Heart right ventricle (tissue), 16 donors: Measurements from ENCODE around the gene GIT2. TPM values are rescaled to one million over a fixed set of nuclear protein-coding genes. Genes with fewer than 3 reads are reported as not detected.

ENCODE experiments used
- ATAC-seq, 8 donors: fragments of 200-7000 bp; cut with Tn5 transposase; one replicate each; pipeline ENCODE4 v1.9.1; 2020; ENCODE audit warnings: mild to moderate bottlenecking in 8 of 8, moderate library complexity in 8 of 8, moderate number of reproducible peaks in 1 of 8
- DNase-seq, 2 donors: peaks; one replicate each; pipeline ENCODE4 v3.0.0-alpha.2; 2020
- H3K27ac ChIP-seq, 10 donors: fragments of 200-600 bp; sonication (generic) in 2 of 10; one replicate each; pipeline versions ENCODE4 v1.5.0 to v1.8.0; 2020 to 2022; ENCODE audit warnings: mild to moderate bottlenecking in 3 of 10
- H3K27me3 ChIP-seq, 7 donors: fragments of 200-600 bp; one replicate each; pipeline ENCODE4 v1.8.0; 2021 to 2022; ENCODE audit warnings: mild to moderate bottlenecking in 2 of 7
- H3K36me3 ChIP-seq, 9 donors: fragments of 200-600 bp; sonication (generic) in 1 of 9; one replicate each; pipeline versions ENCODE4 v1.5.0 to v1.8.0; 2020 to 2022; ENCODE audit warnings: mild to moderate bottlenecking in 2 of 9
- H3K4me1 ChIP-seq, 9 donors: fragments of 200-600 bp; sonication (generic) in 1 of 9; one replicate each; pipeline versions ENCODE4 v1.5.0 to v1.8.0; 2020 to 2022; ENCODE audit warnings: mild to moderate bottlenecking in 4 of 9
- H3K4me3 ChIP-seq, 10 donors: fragments of 200-600 bp; sonication (generic) in 2 of 10; one replicate each; pipeline versions ENCODE4 v1.5.0 to v1.8.0; 2020 to 2022; ENCODE audit warnings: mild to moderate bottlenecking in 7 of 10, moderate library complexity in 2 of 10
- H3K9me3 ChIP-seq, 11 donors: fragments of 200-600 bp in 10 of 11; sonication (generic) in 2 of 11; one replicate each; pipeline versions ENCODE4 v1.5.0 to v1.8.0; 2013 to 2022; ENCODE audit warnings: mild to moderate bottlenecking in 2 of 11, control low read depth in 1 of 11, moderate library complexity in 1 of 11
- CTCF ChIP-seq, 9 donors: fragments of 200-600 bp; sonication (generic) in 2 of 9; IDR thresholded peaks; one replicate each; pipeline versions ENCODE4 v1.5.0 to v1.8.0; 2021 to 2022; ENCODE audit warnings: antibody characterized with exemption in 9 of 9, mild to moderate bottlenecking in 5 of 9, moderate library complexity in 1 of 9
- WGBS, 2 donors: extraction: QIAGEN DNeasy Blood & Tissue Kit; methylation state at CpG; one replicate each; pipeline ENCODE4 v1.1.7; 2013; ENCODE audit warnings: inconsistent platforms in 1 of 2; 5-methylcytosine and 5-hydroxymethylcytosine counted together
- intact Hi-C, 10 donors: fragments of 100-400 bp; cut with DNase I; formaldehyde crosslinking; loops; one replicate each; pipeline versions ENCODE4 v1.11.1 to v1.14.2; 2022
- polyA plus RNA-seq, 2 donors: library from polyadenylated mRNA; stranded (reverse); fragments of 200-250 nt; gene quantifications; one replicate each; pipeline ENCODE4 v1.2.3, GENCODE V29; 2013
- total RNA-seq, 10 donors: library from RNA; stranded (reverse); fragmentation: NEBNext Ultra II Directional in 3 of 10; extraction: Animal tissue kit (Norgen Biotek cat#: 25700) in 3 of 10; gene quantifications; one replicate each; pipeline versions ENCODE4 v1.2.1 to v1.2.4, GENCODE V29; 2021 to 2023
- donor health status: Arrhythmogenic right ventricular cardiomyopathy.
- donor health status: ischemic (EF 13 %, LVEDD 7.1; RV severe dilation, severe dysfunction).
- donor health status: healthy with polysubstance abuse.
- donor health status: DM: no; HTN: yes; CAD: no.
- donor health status: DM: no; HTN: no; CAD: no.
- donor health status: ischemic (EF 25% LVEDD 6.9; RV normal size, moderate dysfunction).
- donor health status: ischemic (EF 25% LVEDD 5.7; RV mildly dilated, moderate dysfunction).
- donor health status: healthy.
- donor health status: DM: yes; HTN: yes; CAD: no.
- donor health status: Ischemic cardiomyopathy.
- donor health status: ischemic (EF 35%, LVEDD 5.7; RV mildly dilated, moderate dysfunction).
- donor health status: nonischemic (EF 11% LVEDD 7.7; RV severe dilation, severe dysfunction).
- donor health status: DM: yes; HTN: yes; CAD: no.
- donor health status: PGD.
- donor health status: ischemic (EF 29% LVEDD 5.4; RV normal size, mild dysfunction).
- donor health status: nonischemic (EF 23%, LVEDD 6.1; RV moderate dilation, normal function).

Gene GIT2
- total and polyA plus RNA-seq, 12 donors = 17.8 to 44.9 (median 38.9) TPM

DNA sequence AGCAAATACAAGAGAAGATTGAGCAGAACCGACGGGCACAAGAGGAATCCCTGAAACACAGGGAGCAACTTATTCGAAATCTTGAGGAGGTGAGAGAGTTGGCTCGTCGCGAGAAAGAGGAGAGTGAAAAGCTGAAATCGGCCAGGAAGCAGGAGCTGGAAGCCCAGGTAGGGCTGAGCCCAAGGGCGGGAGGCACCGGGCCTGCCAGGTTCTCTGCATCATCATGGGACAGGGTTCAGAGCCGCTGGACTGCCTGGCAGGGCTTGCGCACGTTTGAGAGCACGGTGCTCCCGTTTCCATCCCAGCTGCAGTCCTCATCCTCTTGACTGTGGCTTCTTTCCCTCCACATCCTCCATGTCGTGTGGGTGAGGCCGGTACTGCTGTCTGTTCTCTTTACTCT lies 81.7 kb downstream of the GIT2 start:
- H3K4me3 ChIP-seq = no peak overlapping the region
- WGBS, 2 donors = 94 to 96% methylated on average over 16 of the region's 16 CpGs
- H3K27ac ChIP-seq = no peak overlapping the region
- DNase-seq = no peak
- intact Hi-C loops = no loop called here
- H3K36me3 ChIP-seq = peaks cover 3 to 100% (median 52%) of the 10 kb centered on the region in 9 donors
- H3K27me3 ChIP-seq = no peaks in the 10 kb centered on the region
- H3K4me1 ChIP-seq = peaks cover 0 to 4% (median 0%) of the 10 kb centered on the region in 9 donors
- H3K9me3 ChIP-seq = no peaks in the 10 kb centered on the region
- TF ChIP-seq CTCF (IDR thresholded peaks at IDR 0.05) = no peak
- no peak for ATAC-seq

DNA sequence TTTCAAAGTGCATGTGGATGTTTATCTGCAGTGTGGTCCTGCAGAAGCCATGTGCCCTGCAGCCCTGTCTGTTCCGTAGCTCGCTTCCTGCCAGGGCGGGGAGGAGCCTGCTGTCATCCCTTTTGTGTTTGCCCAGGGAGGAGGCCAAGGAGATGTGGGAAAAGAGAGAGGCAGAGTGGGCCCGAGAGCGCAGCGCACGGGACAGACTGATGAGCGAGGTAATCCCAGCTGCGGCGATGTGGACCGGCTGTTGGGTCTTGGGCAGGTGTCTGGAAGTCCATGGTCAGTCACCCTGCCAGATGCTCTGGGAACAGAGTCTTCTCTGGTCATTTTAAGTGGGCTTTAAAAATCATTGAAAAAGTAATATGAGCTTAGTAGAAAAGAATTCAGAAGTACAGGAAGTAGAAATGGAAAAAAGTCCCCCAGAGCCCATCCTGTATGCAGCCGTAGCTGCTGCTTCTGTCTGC lies 83.3 kb downstream of the GIT2 start:
- peaks cover 3 to 100% (median 56%) of the 10 kb centered on the region in 9 donors for H3K36me3 ChIP-seq

GRCh38 chr12:109910969-109911348 lies 85.2 kb downstream of the GIT2 start:
- TF ChIP-seq CTCF (IDR thresholded peaks at IDR 0.05) = peak in 1 of 9 donors; percentile 27
- Histone ChIP-seq H3K4me1 (peaks cover 0 to 4% (median 0%) of the 10 kb centered on the region in 9 donors), H3K27ac (no peak overlapping the region), H3K27me3 (no peaks in the 10 kb centered on the region), H3K36me3 (peaks cover 3 to 100% (median 54%) of the 10 kb centered on the region in 9 donors), H3K4me3 (no peak overlapping the region), H3K9me3 (no peaks in the 10 kb centered on the region)
- 76 to 78% methylated on average over 12 of the region's 12 CpGs for WGBS, 2 donors
- intact Hi-C loops = no loop called here
- no peak for DNase-seq
- no peak for ATAC-seq

More for the DNA sequence above, 83.3 kb downstream of the GIT2 start:
- H3K4me3 ChIP-seq = no peak overlapping the region
- WGBS, 2 donors = 67 to 75% methylated on average over 12 of the region's 12 CpGs
- H3K4me1 ChIP-seq = peaks cover 0 to 4% (median 0%) of the 10 kb centered on the region in 9 donors
- H3K9me3 ChIP-seq = no peaks in the 10 kb centered on the region
- H3K27ac ChIP-seq = peak overlapping the region in 3 of 10 donors; percentile 35 to 41 (median 39)
- peak in 5 of 8 donors; percentile 10 to 77 (median 44) for ATAC-seq
- H3K27me3 ChIP-seq = no peaks in the 10 kb centered on the region
- intact Hi-C loops = no loop called here
- peak in 1 of 2 donors; percentile 38 for DNase-seq
- no peak for TF ChIP-seq CTCF (IDR thresholded peaks at IDR 0.05)

DNA sequence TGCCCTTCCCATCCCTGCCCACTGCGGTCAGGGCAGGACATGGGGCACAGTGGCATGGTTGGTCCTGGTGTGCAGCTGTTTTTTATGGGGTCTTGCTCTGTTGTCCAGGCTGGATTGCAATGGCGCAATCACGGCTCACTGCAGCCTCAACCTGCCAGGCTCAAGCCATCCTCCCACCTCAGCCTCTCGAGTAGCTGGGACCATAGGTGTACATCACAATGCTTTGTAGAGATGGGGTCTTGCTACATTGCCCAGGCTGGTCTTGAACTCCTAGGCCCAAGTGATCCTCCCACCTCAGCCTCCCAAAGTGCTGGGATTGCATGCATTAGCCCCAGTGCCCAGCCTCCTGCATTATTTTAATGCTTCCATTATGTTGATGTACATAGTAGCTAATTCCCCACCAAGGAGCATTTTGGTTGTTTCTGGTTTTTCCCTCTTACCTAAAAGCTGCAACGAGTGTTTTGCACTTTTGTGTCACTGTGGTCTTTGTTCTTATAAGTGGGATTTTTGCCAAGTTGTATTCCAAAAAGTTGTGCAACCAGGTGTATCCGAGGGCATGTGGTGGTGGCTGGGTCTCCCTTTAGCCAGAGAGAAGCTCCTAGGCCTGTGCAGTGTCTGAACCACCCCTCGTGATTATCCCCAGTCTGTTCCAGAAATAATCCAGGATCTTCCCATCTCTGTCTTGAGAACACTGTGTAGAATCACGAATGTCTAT lies 85.8 kb downstream of the GIT2 start:
- H3K4me3 ChIP-seq = no peak overlapping the region
- H3K4me1 ChIP-seq = peaks cover 0 to 4% (median 0%) of the 10 kb centered on the region in 9 donors
- H3K36me3 ChIP-seq = peaks cover 1 to 100% (median 54%) of the 10 kb centered on the region in 9 donors
- 83 to 91% methylated on average over 8 of the region's 8 CpGs for WGBS, 2 donors
- no peaks in the 10 kb centered on the region for H3K27me3 ChIP-seq
- no peak for TF ChIP-seq CTCF (IDR thresholded peaks at IDR 0.05)
- intact Hi-C loops = no loop called here
- no peak for ATAC-seq
- H3K27ac ChIP-seq = no peak overlapping the region
- no peak for DNase-seq
- no peaks in the 10 kb centered on the region for H3K9me3 ChIP-seq
